ENCODE data around the gene ZNF644.

- TF ChIP-seq CTCF (IDR thresholded peaks at IDR 0.05; ENCODE audit: low read depth, low read length, poor library complexity, severe bottlenecking) (no peak), EZH2phosphoT487 (IDR thresholded peaks at IDR 0.05; ENCODE audit: borderline replicate concordance, low read length) (no peak)
Measured at GRCh38 chr1:90989990-90990389, 31.8 kb downstream of the ZNF644 start.

Measured in DOHH2 (cell line).